ENCODE data around the gene COG5.

- no peak for TF ChIP-seq POLR2A (IDR thresholded peaks at IDR 0.05; ENCODE audit: low read depth, low read length)
- TF ChIP-seq MAZ (IDR thresholded peaks at IDR 0.05; ENCODE audit: borderline replicate concordance, low read depth, low read length), result no peak
- no peak for TF ChIP-seq SMC3 (IDR thresholded peaks at IDR 0.05; ENCODE audit: low read depth, low read length)
- no peak for TF ChIP-seq MAFK (IDR thresholded peaks at IDR 0.05; ENCODE audit: low read depth, low read length)
- no peak for TF ChIP-seq CTCF (conservative IDR thresholded peaks at IDR 0.05; ENCODE audit: low read depth, low read length)
- TF ChIP-seq RAD21 (IDR thresholded peaks at IDR 0.05; ENCODE audit: low read length), result no peak
- TF ChIP-seq MXI1 (IDR thresholded peaks at IDR 0.05; ENCODE audit: borderline replicate concordance, low read depth, low read length), result no peak
- no peak for TF ChIP-seq CEBPB (IDR thresholded peaks at IDR 0.05; ENCODE audit: low read depth, low read length)
- no peak for TF ChIP-seq RCOR1 (IDR thresholded peaks at IDR 0.05; ENCODE audit: insufficient replicate concordance, low read length)
- no peak for TF ChIP-seq RFX5 (IDR thresholded peaks at IDR 0.05; ENCODE audit: low read depth, low read length)
- TF ChIP-seq CHD1 (IDR thresholded peaks at IDR 0.05; ENCODE audit: low read depth, low read length), result no peak
- TF ChIP-seq FOS (IDR thresholded peaks at IDR 0.05; ENCODE audit: low read depth, low read length), result no peak
- no peak for TF ChIP-seq USF2 (IDR thresholded peaks at IDR 0.05; ENCODE audit: low read depth, low read length)
Observed at GRCh38 chr7:107534139-107534538, 29.6 kb downstream of the COG5 start.

Data from IMR-90 (cell line).